Parathyroid adenoma (tissue), 2 donors: ENCODE measurements around the gene CPA4.

Experiments
- H2AFZ ChIP-seq: fragments of 300-600 bp; sonication (generic); one replicate; pipeline ENCODE4 v1.7.0; 2017; ENCODE audit warnings: antibody characterized with exemption, mild to moderate bottlenecking
- H3K27ac ChIP-seq: fragments of 300-600 bp; sonication (generic); one replicate; pipeline ENCODE4 v1.7.0; 2017
- H3K27me3 ChIP-seq: fragments of 300-600 bp; sonication (generic); one replicate; pipeline ENCODE4 v1.7.0; 2017; ENCODE audit warnings: low read length; ENCODE audit not compliant: control insufficient read depth, insufficient read depth
- H3K36me3 ChIP-seq: fragments of 300-600 bp; sonication (generic); one replicate; pipeline ENCODE4 v1.7.0; 2017; ENCODE audit warnings: low read length; ENCODE audit not compliant: control insufficient read depth, insufficient read depth
- H3K4me1 ChIP-seq: fragments of 300-600 bp; sonication (generic); one replicate; pipeline ENCODE4 v1.7.0; 2017; ENCODE audit warnings: control low read depth
- H3K4me2 ChIP-seq: fragments of 300-600 bp; sonication (generic); one replicate; pipeline ENCODE4 v1.7.0; 2017; ENCODE audit warnings: low read length
- H3K4me3 ChIP-seq: fragments of 300-600 bp; sonication (generic); one replicate; pipeline ENCODE4 v1.7.0; 2017; ENCODE audit warnings: low read depth, low read length
- H3K79me2 ChIP-seq: fragments of 300-600 bp; sonication (generic); one replicate; pipeline ENCODE4 v1.7.0; 2017; ENCODE audit warnings: control low read depth
- H3K9ac ChIP-seq: fragments of 300-600 bp; sonication (generic); one replicate; pipeline ENCODE4 v1.7.0; 2017; ENCODE audit warnings: mild to moderate bottlenecking
- H3K9me3 ChIP-seq: fragments of 300-600 bp; sonication (generic); one replicate; pipeline ENCODE4 v1.7.0; 2017; ENCODE audit warnings: low read length; ENCODE audit not compliant: control insufficient read depth
- CTCF ChIP-seq: fragments of 300-600 bp; sonication (generic); IDR thresholded peaks from one replicate; pipeline ENCODE4 v1.7.0; 2017; ENCODE audit warnings: antibody characterized with exemption, mild to moderate bottlenecking
- donor health status: primary hyperparathyroidism.

The CPA4 gene

GRCh38 chr7:130258494-130259078 lies 34.4 kb upstream of the CPA4 start:
- Histone ChIP-seq H3K4me2 (no peak overlapping the region), H3K27me3 (no peaks in the 10 kb centered on the region), H3K9me3 (peaks cover 6% of the 10 kb centered on the region), H3K27ac (no peak overlapping the region), H3K9ac (no peak overlapping the region), H3K79me2 (no peaks in the 10 kb centered on the region), H3K4me3 (no peak overlapping the region), H3K4me1 (no peaks in the 10 kb centered on the region), H3K36me3 (no peaks in the 10 kb centered on the region), H2AFZ (no peak overlapping the region)
- TF ChIP-seq CTCF, result no peak

GRCh38 chr7:130262448-130262847 lies 30.5 kb upstream of the CPA4 start:
- no peak for TF ChIP-seq CTCF
- Histone ChIP-seq H3K9ac (no peak overlapping the region), H3K36me3 (no peaks in the 10 kb centered on the region), H3K4me1 (no peaks in the 10 kb centered on the region), H3K4me2 (no peak overlapping the region), H3K27ac (no peak overlapping the region), H2AFZ (no peak overlapping the region), H3K79me2 (no peaks in the 10 kb centered on the region), H3K9me3 (peaks cover 6% of the 10 kb centered on the region), H3K4me3 (no peak overlapping the region), H3K27me3 (no peaks in the 10 kb centered on the region)

GRCh38 chr7:130263130-130263529 lies 29.8 kb upstream of the CPA4 start:
- Histone ChIP-seq H3K9ac (no peak overlapping the region), H3K4me1 (no peaks in the 10 kb centered on the region), H3K36me3 (no peaks in the 10 kb centered on the region), H3K4me2 (no peak overlapping the region), H2AFZ (no peak overlapping the region), H3K4me3 (no peak overlapping the region), H3K9me3 (peaks cover 6% of the 10 kb centered on the region), H3K27me3 (no peaks in the 10 kb centered on the region), H3K27ac (no peak overlapping the region), H3K79me2 (no peaks in the 10 kb centered on the region)
- no peak for TF ChIP-seq CTCF

DNA sequence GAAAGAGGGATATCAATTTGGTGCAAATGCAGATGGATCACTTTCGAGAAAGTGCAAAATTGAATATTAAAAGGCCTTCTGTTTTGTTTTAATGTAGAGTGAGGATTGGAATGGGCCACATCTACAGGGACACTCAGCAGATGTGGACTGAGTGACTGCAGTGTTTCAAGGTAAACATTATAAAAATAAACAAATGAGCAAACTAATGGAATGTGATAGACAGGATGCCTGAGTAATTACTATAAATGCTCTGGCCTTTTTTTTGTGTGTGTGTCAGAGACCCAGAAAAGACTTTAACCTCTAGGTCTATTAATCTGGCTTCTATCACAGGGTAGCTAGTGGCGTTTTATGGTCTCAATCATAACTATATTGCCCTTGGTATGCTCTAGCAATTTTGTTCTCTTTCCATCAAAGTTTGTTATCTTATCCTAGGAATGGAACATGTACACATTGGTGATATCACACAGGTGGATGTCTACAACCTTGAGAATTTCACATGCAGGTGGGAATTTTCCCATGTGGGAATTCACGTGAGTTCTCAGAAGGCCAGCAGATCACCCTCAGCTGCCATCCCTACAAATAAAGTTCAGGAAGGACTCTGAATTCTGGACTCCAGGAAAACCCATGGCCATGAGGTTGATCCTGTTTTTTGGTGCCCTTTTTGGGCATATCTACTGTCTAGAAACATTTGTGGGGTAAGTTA lies 26.6 kb upstream of the CPA4 start, which contains the start of gene CPA2:
Gene CPA2 (plus strand): TSS at position 606 of the 703 bp plus-strand sequence. CDS start 19 bp downstream, at position 625.
- Histone ChIP-seq H3K4me1 (no peaks in the 10 kb centered on the region), H3K9ac (no peak within 1 kb of the TSS), H2AFZ (no peak within 1 kb of the TSS), H3K27me3 (no peaks in the 10 kb centered on the region), H3K79me2 (no peaks in the 10 kb centered on the region), H3K4me2 (no peak within 1 kb of the TSS), H3K27ac (no peak within 1 kb of the TSS), H3K36me3 (no peaks in the 10 kb centered on the region), H3K4me3 (no peak within 1 kb of the TSS), H3K9me3 (no peaks in the 10 kb centered on the region)
- TF ChIP-seq CTCF, result no peak

- no peaks in the 10 kb centered on the region for H3K4me1 ChIP-seq
- H3K9ac ChIP-seq, result no peak overlapping the region
- H3K4me2 ChIP-seq, result no peak overlapping the region
- TF ChIP-seq CTCF, result no peak
- H3K79me2 ChIP-seq, result no peaks in the 10 kb centered on the region
- H3K27ac ChIP-seq, result no peak overlapping the region
- no peaks in the 10 kb centered on the region for H3K27me3 ChIP-seq
- H2AFZ ChIP-seq, result no peak overlapping the region
- no peak overlapping the region for H3K4me3 ChIP-seq
- H3K36me3 ChIP-seq, result no peaks in the 10 kb centered on the region
- no peaks in the 10 kb centered on the region for H3K9me3 ChIP-seq
Measured at GRCh38 chr7:130266961-130267321, 26.0 kb upstream of the CPA4 start.
